ENCODE results near the gene PEAR1. TPM values are rescaled to one million over a fixed set of nuclear protein-coding genes. Genes with fewer than 3 reads are reported as not detected.

PEAR1 gene
- total RNA-seq, 1 experiment from 2014 or later, result 0.18 TPM

DNA sequence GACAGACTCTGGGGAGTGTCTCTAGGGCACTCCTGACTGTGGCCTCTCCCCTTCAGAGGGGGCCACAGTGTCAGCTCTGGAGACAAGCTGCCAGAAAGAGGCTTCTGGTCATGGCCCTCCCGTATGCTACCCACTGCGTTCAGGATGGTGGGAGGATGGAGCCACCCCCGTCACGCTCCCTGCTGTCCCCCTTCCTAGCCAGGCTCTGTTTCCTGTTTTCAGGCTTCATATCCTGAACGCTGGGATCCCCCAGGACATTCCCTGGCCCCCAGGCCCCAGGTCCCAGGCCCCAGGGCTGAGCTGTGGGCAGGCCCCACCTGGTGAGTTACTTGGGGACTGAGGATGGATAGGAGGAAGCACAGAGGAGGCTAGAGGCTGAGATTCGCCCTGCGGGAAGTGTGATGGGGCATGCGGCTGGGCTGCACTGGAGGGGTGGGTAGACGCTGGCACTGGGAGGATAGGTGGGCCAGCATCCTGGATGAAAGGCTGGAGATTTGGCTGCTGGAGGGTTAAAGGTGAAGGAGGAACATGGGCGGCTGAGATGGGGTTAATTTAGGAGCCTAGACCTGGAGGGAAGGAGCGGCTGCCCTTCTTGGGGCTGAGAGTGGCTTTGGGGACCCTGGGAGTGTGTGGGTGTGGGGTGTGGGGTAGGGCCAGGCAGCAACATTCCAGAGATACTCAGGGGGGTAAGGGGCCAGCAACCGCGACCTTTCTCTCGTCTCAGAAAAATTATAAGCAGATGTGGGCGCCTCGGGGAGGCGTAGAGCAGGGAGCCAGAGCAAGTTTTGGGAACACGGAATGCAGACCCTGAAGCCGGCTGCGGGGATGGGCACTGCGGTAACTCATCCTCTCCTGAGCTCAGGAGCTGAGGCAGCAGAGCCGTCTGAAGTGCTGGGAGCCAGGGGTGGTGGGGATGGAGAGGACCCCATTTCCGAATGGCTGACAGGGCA lies 8.7 kb downstream of the PEAR1 start:
- H3K4me3 ChIP-seq (ENCODE audit: low read depth, low read length), result no peak overlapping the region
- CTCF ChIA-PET, result no interaction called here
- DNase-seq, result no peak
- no peaks in the 10 kb centered on the region for H3K27me3 Mint-ChIP-seq (ENCODE audit: insufficient read depth, unreplicated experiment)
- no peak for TF ChIP-seq CTCF (IDR thresholded peaks at IDR 0.05; ENCODE audit: insufficient read depth in 1 of 2, low read depth in 1 of 2, low read length in 1 of 2, severe bottlenecking in 1 of 2, unreplicated experiment in 1 of 2)
- no peaks in the 10 kb centered on the region for H3K36me3 ChIP-seq (ENCODE audit: control insufficient read depth, insufficient read depth, low read length)
- H3K9me3 ChIP-seq, result no peaks in the 10 kb centered on the region
- no peaks in the 10 kb centered on the region for H3K27me3 ChIP-seq (replicated peaks; ENCODE audit: control insufficient read depth, insufficient read depth, low read length)
- peaks cover 12% of the 10 kb centered on the region for H3K4me1 Mint-ChIP-seq (ENCODE audit: low read depth, unreplicated experiment)
- no TSS peak for BruUV-seq (replicated peaks)
- POLR2A ChIA-PET, result no interaction called here
- no peak overlapping the region for H3K4me3 Mint-ChIP-seq (ENCODE audit: unreplicated experiment)
- H3K4me1 ChIP-seq, result peaks cover 10% of the 10 kb centered on the region
- H3K36me3 Mint-ChIP-seq (ENCODE audit: insufficient read depth, unreplicated experiment), result no peaks in the 10 kb centered on the region
- intact Hi-C loops (cut with micrococcal nuclease; ENCODE audit: unreplicated experiment), result no loop called here
- H3K27ac Mint-ChIP-seq (ENCODE audit: unreplicated experiment), result no peak overlapping the region
- no peaks in the 10 kb centered on the region for H3K9me3 Mint-ChIP-seq (ENCODE audit: unreplicated experiment)

DNA sequence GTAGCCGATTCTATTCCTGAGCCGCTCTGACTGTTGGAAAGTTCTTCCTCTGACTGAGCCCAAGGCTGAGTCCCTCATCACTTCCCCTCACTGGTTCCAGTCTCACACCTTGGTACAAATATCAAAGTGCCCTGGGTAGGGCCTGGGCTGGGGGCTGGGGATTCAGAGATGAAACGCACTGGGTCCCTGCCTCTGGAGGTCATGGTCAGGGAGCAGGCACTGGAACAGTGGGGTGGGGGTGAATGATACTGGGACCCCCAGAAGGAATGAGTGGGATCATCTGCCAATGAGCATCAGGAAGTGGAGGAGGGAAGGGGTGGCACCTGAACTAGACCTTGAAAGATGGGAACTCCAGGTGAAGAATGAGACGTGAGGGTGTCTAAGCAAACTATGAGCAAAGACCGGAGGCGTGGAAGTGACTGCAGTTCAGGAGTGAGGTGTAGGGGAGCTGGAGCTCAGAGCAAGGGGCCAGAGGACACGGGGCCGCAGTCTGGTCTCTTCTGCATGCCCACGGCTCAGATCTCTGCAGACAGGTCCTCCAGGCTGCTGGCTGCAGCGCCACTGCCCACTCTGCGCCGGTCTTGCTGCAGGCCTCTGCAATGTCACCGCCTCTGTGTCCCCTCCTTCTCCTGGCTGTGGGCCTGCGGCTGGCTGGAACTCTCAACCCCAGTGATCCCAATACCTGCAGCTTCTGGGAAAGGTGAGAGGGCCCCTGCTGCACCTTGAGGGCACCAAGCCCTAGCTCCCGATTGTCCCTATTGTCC lies 10.0 kb downstream of the PEAR1 start:
- H3K4me1 Mint-ChIP-seq (ENCODE audit: low read depth, unreplicated experiment), result peaks cover 3% of the 10 kb centered on the region
- intact Hi-C loops (cut with micrococcal nuclease; ENCODE audit: unreplicated experiment), result no loop called here

More for the DNA sequence above, 10.0 kb downstream of the PEAR1 start:
- Mint-ChIP-seq H3K36me3 (ENCODE audit: insufficient read depth, unreplicated experiment) (no peaks in the 10 kb centered on the region), H3K27me3 (ENCODE audit: insufficient read depth, unreplicated experiment) (no peaks in the 10 kb centered on the region), H3K27ac (ENCODE audit: unreplicated experiment) (no peak overlapping the region), H3K4me3 (ENCODE audit: unreplicated experiment) (no peak overlapping the region), H3K9me3 (ENCODE audit: unreplicated experiment) (no peaks in the 10 kb centered on the region)
- no peaks in the 10 kb centered on the region for H3K9me3 ChIP-seq
- no peak for TF ChIP-seq CTCF (IDR thresholded peaks at IDR 0.05; ENCODE audit: insufficient read depth in 1 of 2, low read depth in 1 of 2, low read length in 1 of 2, severe bottlenecking in 1 of 2, unreplicated experiment in 1 of 2)
- CTCF ChIA-PET, result no interaction called here
- BruUV-seq (replicated peaks), result no TSS peak
- no peaks in the 10 kb centered on the region for H3K27me3 ChIP-seq (replicated peaks; ENCODE audit: control insufficient read depth, insufficient read depth, low read length)
- POLR2A ChIA-PET, result no interaction called here
- DNase-seq, result no peak
- no peak overlapping the region for H3K4me3 ChIP-seq (ENCODE audit: low read depth, low read length)
- 0 out of 2 replicates have a peak, but pooled peaks cover 9% of the 10 kb centered on the region for H3K4me1 ChIP-seq
- no peaks in the 10 kb centered on the region for H3K36me3 ChIP-seq (ENCODE audit: control insufficient read depth, insufficient read depth, low read length)
